ENCODE measurements around the gene ST7. TPM values are rescaled to one million over a fixed set of nuclear protein-coding genes. Genes with fewer than 3 reads are reported as not detected.

The ST7 gene
- total RNA-seq, 1 donor from 2014 or later = 17.0 TPM

- Histone ChIP-seq H3K4me3 (ENCODE audit: low read depth, low read length) (no peak overlapping the region), H3K36me3 (ENCODE audit: control insufficient read depth, insufficient read depth, low read length) (no peaks in the 10 kb centered on the region), H3K27me3 (ENCODE audit: control insufficient read depth, insufficient read depth, low read length) (no peaks in the 10 kb centered on the region)
- no peak for TF ChIP-seq CTCF (IDR thresholded peaks at IDR 0.05; ENCODE audit: insufficient read depth, low read length, poor library complexity, severe bottlenecking)
- no peak for DNase-seq (ENCODE audit: low read depth)
Measured at GRCh38 chr7:117043108-117043825, 90.0 kb downstream of the ST7 start.

GRCh38 chr7:117044664-117045063, 91.4 kb downstream of the ST7 start:
- no peaks in the 10 kb centered on the region for H3K36me3 ChIP-seq (ENCODE audit: control insufficient read depth, insufficient read depth, low read length)
- no peak overlapping the region for H3K4me3 ChIP-seq (ENCODE audit: low read depth, low read length)
- H3K27me3 ChIP-seq (ENCODE audit: control insufficient read depth, insufficient read depth, low read length) = no peaks in the 10 kb centered on the region
- no peak for TF ChIP-seq CTCF (IDR thresholded peaks at IDR 0.05; ENCODE audit: insufficient read depth, low read length, poor library complexity, severe bottlenecking)
- DNase-seq (ENCODE audit: low read depth) = no peak

GRCh38 chr7:117045927-117046710, 92.8 kb downstream of the ST7 start:
- Histone ChIP-seq H3K36me3 (ENCODE audit: control insufficient read depth, insufficient read depth, low read length) (no peaks in the 10 kb centered on the region), H3K4me3 (ENCODE audit: low read depth, low read length) (no peak overlapping the region), H3K27me3 (ENCODE audit: control insufficient read depth, insufficient read depth, low read length) (no peaks in the 10 kb centered on the region)
- DNase-seq (ENCODE audit: low read depth) = no peak
- no peak for TF ChIP-seq CTCF (IDR thresholded peaks at IDR 0.05; ENCODE audit: insufficient read depth, low read length, poor library complexity, severe bottlenecking)

GRCh38 chr7:117047496-117047895, 94.2 kb downstream of the ST7 start:
- no peak for TF ChIP-seq CTCF (IDR thresholded peaks at IDR 0.05; ENCODE audit: insufficient read depth, low read length, poor library complexity, severe bottlenecking)
- Histone ChIP-seq H3K27me3 (ENCODE audit: control insufficient read depth, insufficient read depth, low read length) (no peaks in the 10 kb centered on the region), H3K4me3 (ENCODE audit: low read depth, low read length) (no peak overlapping the region), H3K36me3 (ENCODE audit: control insufficient read depth, insufficient read depth, low read length) (no peaks in the 10 kb centered on the region)
- no peak for DNase-seq (ENCODE audit: low read depth)

GRCh38 chr7:117048114-117048866, 95.0 kb downstream of the ST7 start:
- no peak for DNase-seq (ENCODE audit: low read depth)
- no peak overlapping the region for H3K4me3 ChIP-seq (ENCODE audit: low read depth, low read length)
- TF ChIP-seq CTCF (IDR thresholded peaks at IDR 0.05; ENCODE audit: insufficient read depth, low read length, poor library complexity, severe bottlenecking) = no peak
- H3K36me3 ChIP-seq (ENCODE audit: control insufficient read depth, insufficient read depth, low read length) = no peaks in the 10 kb centered on the region
- H3K27me3 ChIP-seq (ENCODE audit: control insufficient read depth, insufficient read depth, low read length) = no peaks in the 10 kb centered on the region

Data from kidney epithelial cell (primary cell).